H1 (cell line): ENCODE measurements around the gene RPTN. TPM values are rescaled to one million over a fixed set of nuclear protein-coding genes. Genes with fewer than 3 reads are reported as not detected.

Experiments
- CTCF ChIA-PET: fragments of 300-600 bp; sonication (Branson Sonifier 250); formaldehyde crosslinking; loops from one replicate; lab custom pipeline; 2021; ENCODE audit not compliant: partially characterized antibody; lab: Charles Lee
- POLR2A ChIA-PET: fragments of 300-600 bp; sonication (Branson Sonifier 250); formaldehyde crosslinking; loops from one replicate; lab custom pipeline; 2021; ENCODE audit warnings: inconsistent platforms; ENCODE audit not compliant: partially characterized antibody; lab: Charles Lee
- DNase-seq, 2 experiments: peaks; one replicate each; pipeline versions ENCODE4 v3.0.0 to v3.0.0-alpha.2; 2010 to 2022; ENCODE audit warnings: low spot score in 2 of 2, low read depth in 1 of 2, mixed read lengths in 1 of 2
- FAIRE-seq: peaks from 2 replicates; lab custom pipeline; 2011; peaks lifted over from hg19 to GRCh38; lab: Jason Lieb, UNC
- H2AFZ ChIP-seq: 2 replicates; pipeline ENCODE4 v1.8.1; 2012; ENCODE audit warnings: low read length, inconsistent platforms
- H2AK5ac ChIP-seq: 2 replicates; pipeline ENCODE4 v1.6.1; 2013; ENCODE audit warnings: low read depth, low read length
- H2BK120ac ChIP-seq: replicated peaks from 2 replicates; pipeline ENCODE3; 2013; ENCODE audit warnings: low read depth, low read length, inconsistent platforms
- H2BK12ac ChIP-seq: 2 replicates; pipeline ENCODE4 v1.6.1; 2013; ENCODE audit warnings: low read depth, low read length
- H2BK15ac ChIP-seq: 2 replicates; pipeline ENCODE4 v1.6.1; 2013; ENCODE audit warnings: low read length
- H2BK20ac ChIP-seq: 2 replicates; pipeline ENCODE4 v1.6.1; 2013; ENCODE audit warnings: low read length
- H2BK5ac ChIP-seq: 2 replicates; pipeline ENCODE4 v1.6.1; 2013; ENCODE audit warnings: low read depth, low read length
- H3K14ac ChIP-seq: 2 replicates; pipeline ENCODE4 v1.6.1; 2013; ENCODE audit warnings: inconsistent platforms; ENCODE audit not compliant: insufficient read length
- H3K18ac ChIP-seq: 2 replicates; pipeline ENCODE4 v1.6.1; 2013; ENCODE audit warnings: low read length; ENCODE audit errors: extremely low read depth
- H3K23ac ChIP-seq: 2 replicates; pipeline ENCODE4 v1.6.1; 2013; ENCODE audit warnings: inconsistent platforms; ENCODE audit not compliant: insufficient read length
- H3K23me2 ChIP-seq: 2 replicates; pipeline ENCODE4 v1.6.1; 2013; ENCODE audit warnings: low read depth, low read length
- H3K27ac ChIP-seq: 2 replicates; pipeline ENCODE4 v1.6.1; 2011; ENCODE audit warnings: low read depth, low read length, inconsistent platforms
- H3K27me3 ChIP-seq, 4 experiments: replicated peaks in 1 of 4; 1 replicate in 1 of 4; 2 replicates in 3 of 4; pipeline versions ENCODE4 v1.6.1 to v1.8.1; 2011 to 2013; ENCODE audit warnings: low read length in 3 of 4, mild to moderate bottlenecking in 3 of 4, inconsistent platforms in 2 of 4, mixed read lengths in 2 of 4, moderate library complexity in 1 of 4; ENCODE audit not compliant: control insufficient read depth in 3 of 4, insufficient read depth in 3 of 4; ENCODE audit errors: extremely low read depth in 1 of 4
- H3K36me3 ChIP-seq, 4 experiments: 2 replicates each; pipeline versions ENCODE4 v1.6.1 to v1.8.1; 2011 to 2013; ENCODE audit warnings: mild to moderate bottlenecking in 4 of 4, low read length in 3 of 4, moderate library complexity in 2 of 4, control low read depth in 1 of 4, inconsistent platforms in 1 of 4; ENCODE audit not compliant: insufficient read depth in 4 of 4, control insufficient read depth in 2 of 4
- H3K4ac ChIP-seq: replicated peaks from 2 replicates; pipeline ENCODE3; 2013; ENCODE audit warnings: low read length, low read depth, mixed read lengths, inconsistent platforms; ENCODE audit not compliant: insufficient read length
- H3K4me1 ChIP-seq, 4 experiments: replicated peaks in 1 of 4; 1 replicate in 1 of 4; 2 replicates in 3 of 4; pipeline versions ENCODE4 v1.6.1 to v1.8.1; 2011 to 2013; ENCODE audit warnings: low read length in 3 of 4, inconsistent platforms in 2 of 4, mixed read lengths in 1 of 4; ENCODE audit not compliant: insufficient read depth in 4 of 4, control insufficient read depth in 3 of 4
- H3K4me2 ChIP-seq, 2 experiments: 2 replicates each; pipeline versions ENCODE4 v1.6.1 to v1.8.1; 2011 to 2013; ENCODE audit warnings: low read depth in 2 of 2, low read length in 2 of 2, control low read depth in 1 of 2, inconsistent platforms in 1 of 2, mild to moderate bottlenecking in 1 of 2; ENCODE audit not compliant: insufficient read depth in 1 of 2
- H3K4me3 ChIP-seq, 4 experiments: fragments of 200-600, 300-600 bp in 1 of 4; sonication (generic), shearing (Covaris generic), sonication (Bioruptor Twin) in 1 of 4; 2 replicates each; pipeline versions ENCODE4 v1.5.1 to v1.8.1; 2011 to 2016; ENCODE audit warnings: low read length in 4 of 4, low read depth in 3 of 4, control low read depth in 2 of 4, inconsistent platforms in 2 of 4, mild to moderate bottlenecking in 2 of 4, mixed read lengths in 1 of 4, moderate library complexity in 1 of 4; ENCODE audit not compliant: insufficient read depth in 2 of 4; ENCODE audit errors: extremely low read depth in 1 of 4
- H3K56ac ChIP-seq: replicated peaks from 2 replicates; pipeline ENCODE3; 2013; ENCODE audit warnings: low read depth, mild to moderate bottlenecking, mixed read lengths, low read length, inconsistent platforms; ENCODE audit not compliant: insufficient read length
- H3K79me1 ChIP-seq: 2 replicates; pipeline ENCODE4 v1.6.1; 2013; ENCODE audit warnings: low read depth, low read length, control low read depth
- H3K79me2 ChIP-seq, 2 experiments: 2 replicates each; pipeline versions ENCODE4 v1.6.1 to v1.8.1; 2012 to 2013; ENCODE audit warnings: low read length in 2 of 2, mild to moderate bottlenecking in 2 of 2, inconsistent platforms in 1 of 2; ENCODE audit not compliant: insufficient read depth in 2 of 2, control insufficient read depth in 1 of 2
- H3K9ac ChIP-seq, 4 experiments: replicated peaks in 1 of 4; 1 replicate in 1 of 4; 2 replicates in 3 of 4; pipeline versions ENCODE4 v1.6.1 to v1.8.1; 2011 to 2013; ENCODE audit warnings: low read depth in 3 of 4, low read length in 3 of 4, control low read depth in 2 of 4, mild to moderate bottlenecking in 2 of 4, moderate library complexity in 2 of 4, inconsistent platforms in 1 of 4; ENCODE audit errors: extremely low read depth in 1 of 4
- H3K9me3 ChIP-seq, 2 experiments: 2 replicates each; pipeline versions ENCODE4 v1.6.1 to v1.8.1; 2012 to 2013; ENCODE audit warnings: mild to moderate bottlenecking in 2 of 2, moderate library complexity in 2 of 2, control low read depth in 1 of 2, inconsistent platforms in 1 of 2, low read depth in 1 of 2, low read length in 1 of 2, mixed read lengths in 1 of 2; ENCODE audit not compliant: insufficient read depth in 2 of 2
- H4K20me1 ChIP-seq, 2 experiments: replicated peaks in 1 of 2; 2 replicates each; pipeline versions ENCODE3 to v1.8.1; 2011 to 2013; ENCODE audit warnings: inconsistent platforms in 2 of 2, low read length in 2 of 2, mild to moderate bottlenecking in 1 of 2; ENCODE audit not compliant: insufficient read depth in 2 of 2, control insufficient read depth in 1 of 2
- H4K5ac ChIP-seq: 2 replicates; pipeline ENCODE4 v1.6.1; 2013; ENCODE audit warnings: low read length, low read depth, mixed read lengths, inconsistent platforms; ENCODE audit not compliant: insufficient read length
- H4K8ac ChIP-seq: 2 replicates; pipeline ENCODE4 v1.8.0; 2013; ENCODE audit warnings: mild to moderate bottlenecking, moderate library complexity, low read length, inconsistent platforms; ENCODE audit not compliant: insufficient read depth; ENCODE audit errors: extremely low read depth
- H4K91ac ChIP-seq: replicated peaks from 2 replicates; pipeline ENCODE3; 2013; ENCODE audit warnings: low read length, mixed read lengths, inconsistent platforms; ENCODE audit not compliant: insufficient read length
- KDM5A ChIP-seq: fragments of 200-600 bp; IDR thresholded peaks from 2 replicates; pipeline ENCODE4 v1.7.1; 2012; ENCODE audit warnings: mild to moderate bottlenecking, low read length, inconsistent platforms, mixed read lengths
- RAD21 ChIP-seq, 2 experiments: IDR thresholded peaks in 1 of 2; conservative IDR thresholded peaks in 1 of 2; 2 replicates each; pipeline ENCODE4 v1.6.1; 2011; ENCODE audit warnings: low read depth in 2 of 2, low read length in 2 of 2, improper control_type of control experiment in 1 of 2, inconsistent platforms in 1 of 2, mild to moderate bottlenecking in 1 of 2, moderate library complexity in 1 of 2
- SIN3A ChIP-seq, 2 experiments: IDR thresholded peaks in 1 of 2; conservative IDR thresholded peaks in 1 of 2; 2 replicates each; pipeline ENCODE4 v1.6.1; 2011 to 2012; ENCODE audit warnings: low read length in 2 of 2, improper control_type of control experiment in 1 of 2, low read depth in 1 of 2, mild to moderate bottlenecking in 1 of 2
- SIRT6 ChIP-seq: IDR thresholded peaks from one replicate; pipeline ENCODE4 v1.7.1; 2012; ENCODE audit warnings: low read length, inconsistent platforms
- SIX5 ChIP-seq: IDR thresholded peaks from 2 replicates; pipeline ENCODE4 v1.6.1; 2011; ENCODE audit warnings: mild to moderate bottlenecking, low read depth, low read length
- SP4 ChIP-seq: IDR thresholded peaks from 2 replicates; pipeline ENCODE4 v1.6.1; 2012; ENCODE audit warnings: low read length, inconsistent platforms
- WGBS, 2 experiments: shearing (Covaris generic) in 1 of 2; methylation state at CpG; one replicate each; pipeline versions ENCODE4 v1.1.6 to v1.1.7; 2013 to 2015; ENCODE audit warnings: low lambda C conversion rate in 2 of 2, mixed read lengths in 2 of 2, inconsistent platforms in 1 of 2, low coverage in 1 of 2, missing lambda C conversion rate in 1 of 2; ENCODE audit not compliant: insufficient replicate concordance in 2 of 2, insufficient coverage in 1 of 2, insufficient read length in 1 of 2; ENCODE audit errors: extremely low coverage in 1 of 2, missing lambda C conversion rate in 1 of 2; 5-methylcytosine and 5-hydroxymethylcytosine counted together
- polyA plus RNA-seq, 7 experiments: library from polyadenylated mRNA; depleted of rRNA in 3 of 7; stranded (reverse) in 5 of 7; unstranded in 2 of 7; fragments of >200 nt in 5 of 7; fragments of 200-250 nt in 2 of 7; gene quantifications; 1 replicate in 5 of 7; 2 replicates in 1 of 7; 4 replicates in 1 of 7; pipeline versions ENCODE4 v1.2.1 to v1.2.3, GENCODE V29; 2011 to 2013; ENCODE audit warnings: missing spikeins in 2 of 7, mixed read lengths in 2 of 7
- total RNA-seq: library from RNA; stranded (reverse); fragmentation: NEBNext Ultra II Directional; extraction: Animal tissue kit (Norgen Biotek cat#: 25700); gene quantifications from 2 replicates; pipeline ENCODE4 v1.2.1, GENCODE V29; 2021

The RPTN gene
- total and polyA plus RNA-seq, 2 of the 8 experiments (the other 6 are each of a cell fraction or from before 2014, with no cell fraction given), result not detected

DNA sequence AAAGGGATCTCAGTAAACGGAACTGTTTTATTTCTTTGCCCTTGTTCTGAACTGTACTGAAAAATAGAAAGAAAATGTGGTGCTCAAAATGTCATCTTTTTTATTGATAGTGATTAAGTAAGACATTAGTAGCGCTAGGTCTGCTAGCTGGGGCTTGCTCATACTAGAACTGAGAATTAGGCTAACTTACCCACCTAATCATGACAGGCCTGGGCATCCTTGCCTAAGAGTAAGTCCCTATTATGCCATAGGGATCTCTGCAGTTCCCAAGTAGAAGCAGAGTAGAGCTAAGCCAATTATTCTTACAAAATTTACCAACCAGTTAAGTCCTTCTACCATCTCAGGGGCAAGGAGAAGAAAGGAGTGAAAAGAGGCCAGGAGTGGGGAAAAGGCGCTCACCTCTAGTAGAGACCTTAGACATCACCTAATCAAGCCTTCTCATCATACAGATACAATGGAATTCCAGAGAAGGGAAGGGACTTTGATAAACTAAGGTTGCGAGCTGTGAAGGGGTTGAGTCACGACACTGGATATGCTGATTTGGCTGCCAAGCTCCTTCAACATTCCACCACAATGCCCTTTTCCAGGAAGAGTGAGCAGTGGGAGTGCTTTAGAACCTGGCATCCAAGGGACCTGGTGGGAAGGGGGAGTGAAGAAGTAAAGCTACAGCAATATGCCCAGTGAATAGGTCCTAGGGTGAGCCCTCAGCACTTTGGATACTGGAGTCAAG lies 27.7 kb upstream of the RPTN start:
- Histone ChIP-seq H3K56ac (no peak overlapping the region), H3K27me3 (peaks cover 0 to 2% (median 0%) of the 10 kb centered on the region in 4 experiments; a peak in 1 of 7 replicates), H2BK120ac (no peak overlapping the region), H2BK15ac (no peak overlapping the region), H3K36me3 (no peaks in the 10 kb centered on the region), H3K9ac (no peak overlapping the region), H3K79me1 (no peaks in the 10 kb centered on the region), H3K9me3 (peaks cover 7 to 39% of the 10 kb centered on the region in 2 experiments), H4K5ac (no peak overlapping the region), H2AK5ac (no peak overlapping the region), H4K20me1 (no peaks in the 10 kb centered on the region), H3K14ac (no peak overlapping the region), H3K4me2 (no peak overlapping the region), H2BK12ac (no peak overlapping the region), H3K27ac (no peak overlapping the region), H3K23me2 (peaks cover 2% of the 10 kb centered on the region; the same call in 1 of the 2 replicates), H4K91ac (no peak overlapping the region), H3K79me2 (no peaks in the 10 kb centered on the region), H3K4me1 (no peaks in the 10 kb centered on the region), H2AFZ (no peak overlapping the region), H3K23ac (no peak overlapping the region), H3K18ac (no peak overlapping the region), H4K8ac (no peak overlapping the region), H3K4ac (no peak overlapping the region), H3K4me3 (no peak overlapping the region), H2BK5ac (no peak overlapping the region), H2BK20ac (no peak overlapping the region)
- 70% methylated on average over 5 of the region's 5 CpGs; no CpG with 5 or more reads in 1 of the 2 experiments for WGBS, 2 experiments
- FAIRE-seq (no peak), DNase-seq (no peak)
- ChIA-PET CTCF (interaction anchor here (0.8 to 1.9 kb wide), 4 partner anchors 15 to 133 kb away, joined by 3 to 10 read pairs (median 4); no protein-coding TSS in a partner anchor), POLR2A (no interaction called here)
- TF ChIP-seq RAD21 (IDR thresholded peaks at IDR 0.05 in 1 of 2, conservative IDR thresholded peaks at IDR 0.05 in 1 of 2; ENCODE audit: low read depth in 2 of 2, low read length in 2 of 2), result no peak
- TF ChIP-seq SIRT6, result no peak
- no peak for TF ChIP-seq SP4
- no peak for TF ChIP-seq SIN3A (conservative IDR thresholded peaks at IDR 0.05 in 1 of 2, IDR thresholded peaks at IDR 0.05 in 1 of 2; ENCODE audit: low read depth in 1 of 2, low read length in 2 of 2)
- TF ChIP-seq SIX5, result no peak
- TF ChIP-seq KDM5A, result no peak
